ENCODE results near the gene ARFGEF3.

The ARFGEF3 gene

DNA sequence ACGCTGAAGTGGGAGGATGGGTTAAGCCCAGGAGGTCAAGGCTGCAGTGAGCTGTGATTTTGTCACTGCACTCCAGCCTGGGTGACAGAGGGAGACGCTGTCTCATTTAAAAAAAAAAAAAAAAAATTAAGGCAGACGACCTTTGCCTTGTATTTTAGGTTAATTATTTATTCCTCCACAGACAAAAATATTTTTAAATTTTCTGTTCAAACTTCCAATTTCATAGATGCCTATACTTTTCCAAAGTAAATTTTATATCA, 209.6 kb downstream of the ARFGEF3 start:
- DNase-seq: no peak

DNA sequence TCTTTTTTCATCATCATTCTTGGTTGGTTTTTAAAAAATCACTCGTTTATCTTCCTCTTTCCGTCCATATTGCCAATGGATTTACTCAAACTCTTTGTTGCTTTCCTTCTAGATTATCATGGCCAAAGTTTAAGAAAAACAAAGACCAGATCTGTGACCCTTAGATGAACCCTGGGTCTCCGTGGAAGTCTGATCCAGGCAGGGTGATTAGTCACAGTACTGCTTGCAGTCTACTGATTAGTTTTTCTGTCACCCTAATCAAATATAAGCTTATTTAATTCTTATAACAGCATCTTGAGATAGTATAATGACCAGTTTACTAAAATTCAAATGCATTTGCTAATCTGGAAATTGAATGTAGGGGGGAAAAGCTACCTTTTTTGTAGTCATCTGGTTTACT, 210.0 kb downstream of the ARFGEF3 start:
- DNase-seq: no peak

DNA sequence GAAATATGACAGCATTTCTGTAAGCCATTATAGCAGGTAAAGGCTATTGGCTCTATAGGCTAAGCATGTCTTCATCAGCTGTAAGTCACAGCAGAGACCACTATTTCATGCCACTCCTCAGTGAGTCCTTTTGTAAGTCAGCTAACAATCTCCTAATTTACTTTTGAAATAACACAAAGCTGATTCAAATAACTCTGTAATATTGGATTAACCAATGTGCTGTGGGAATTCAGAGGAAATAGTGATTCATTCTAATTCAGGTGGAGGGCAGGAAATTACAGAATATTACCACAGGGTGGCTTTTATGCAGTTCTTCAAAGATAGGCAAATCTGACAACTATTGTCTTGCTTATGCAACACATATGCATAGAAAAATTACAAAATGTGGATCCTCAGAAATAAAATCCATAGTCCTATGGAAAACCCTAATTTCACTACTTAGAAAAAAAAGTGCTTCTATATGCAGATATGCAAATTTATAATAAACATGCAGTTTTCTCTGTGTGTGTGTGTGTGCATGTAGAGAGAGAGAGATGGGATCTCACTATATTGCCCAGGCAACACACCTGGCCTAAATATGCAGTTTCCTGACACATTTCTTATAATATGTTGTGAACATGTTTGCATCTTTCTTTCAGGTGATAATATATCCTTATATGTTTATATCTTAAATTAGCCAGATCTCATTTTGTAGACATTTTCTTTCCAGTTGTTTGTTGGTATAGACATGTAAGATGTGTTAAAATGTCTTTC, 211.1 kb downstream of the ARFGEF3 start:
- DNase-seq: no peak

DNA sequence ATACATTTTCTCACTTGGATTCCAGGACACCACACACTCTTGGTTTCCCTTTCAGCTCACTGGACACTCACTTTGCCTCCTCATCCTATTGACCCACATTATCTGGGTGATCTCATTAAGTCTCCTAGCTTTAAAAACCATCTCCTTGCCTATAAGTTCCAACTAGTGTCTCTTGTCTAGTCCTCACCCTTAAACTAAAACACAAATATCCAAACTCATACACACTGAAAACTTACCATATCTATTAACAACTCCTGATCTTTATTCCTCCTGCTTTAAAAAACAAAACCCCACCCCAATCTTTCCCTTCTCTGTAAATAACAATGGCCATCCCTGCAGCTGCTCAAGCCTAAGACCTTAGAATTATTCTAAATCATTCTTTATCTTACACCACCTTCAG, 212.5 kb downstream of the ARFGEF3 start:
- DNase-seq: no peak

DNA sequence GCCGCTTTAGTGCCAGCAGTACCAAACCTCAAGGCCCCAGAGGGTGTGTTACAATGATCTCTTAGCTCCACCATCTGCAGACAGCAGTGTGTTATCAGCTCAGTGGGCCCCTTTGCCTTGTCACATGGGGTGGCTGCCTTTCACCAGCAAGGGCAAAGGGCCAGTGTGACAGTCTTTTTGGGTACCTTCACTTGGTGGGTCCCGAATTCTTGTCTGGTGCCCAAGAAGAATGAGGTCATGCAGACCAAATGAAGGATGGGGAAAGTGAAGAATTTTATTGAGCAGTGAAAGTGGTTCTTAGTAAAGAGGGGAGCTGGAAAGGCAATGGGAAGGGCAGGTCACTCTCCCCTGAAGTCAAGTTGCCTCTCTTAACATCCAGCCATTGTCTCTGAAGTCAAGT, 213.1 kb downstream of the ARFGEF3 start:
- DNase-seq: no peak

DNA sequence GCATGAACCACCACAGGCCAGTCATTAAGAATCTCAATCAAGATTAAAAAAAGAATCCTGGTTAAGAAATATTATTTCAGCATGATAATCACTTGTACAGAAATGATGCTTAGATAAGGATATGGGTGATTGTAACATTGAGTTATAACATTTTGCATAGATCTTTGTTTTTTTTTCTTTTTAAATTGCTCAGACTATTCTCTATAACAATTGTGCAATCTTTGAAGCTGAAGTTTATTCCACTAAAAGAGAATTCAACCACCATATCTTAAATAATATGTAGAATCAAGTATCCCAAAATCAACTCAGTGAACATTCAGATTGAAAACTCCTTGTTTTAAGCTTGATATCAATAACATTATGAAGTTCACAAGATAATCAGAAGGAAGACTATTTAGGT, 215.3 kb downstream of the ARFGEF3 start:
- no peak for DNase-seq

DNA sequence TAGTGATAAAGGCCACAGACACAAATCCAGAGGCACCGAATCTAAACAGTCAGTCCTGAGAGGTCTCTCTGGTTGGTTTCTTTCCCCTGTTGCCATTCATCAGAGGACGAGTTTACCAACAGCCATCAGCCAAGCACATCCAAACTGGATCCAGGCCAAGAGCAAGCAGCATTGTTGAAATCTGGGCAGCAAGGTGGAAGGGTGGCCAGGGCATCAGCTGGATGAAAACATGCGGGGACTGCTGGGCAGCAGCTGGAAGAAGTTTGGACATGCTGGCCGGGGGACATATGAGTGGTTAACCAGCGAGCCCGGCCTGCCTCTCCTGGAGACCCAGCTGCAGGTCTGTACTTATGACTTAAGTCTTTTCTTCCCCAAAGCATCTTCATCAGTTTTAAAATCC, 216.1 kb downstream of the ARFGEF3 start, which contains the start of gene SMIM28:
TSS of gene SMIM28 (plus strand) at position 62 of the 400 bp plus-strand sequence. CDS start at position 230, 168 bp downstream.
- DNase-seq: no peak

DNA sequence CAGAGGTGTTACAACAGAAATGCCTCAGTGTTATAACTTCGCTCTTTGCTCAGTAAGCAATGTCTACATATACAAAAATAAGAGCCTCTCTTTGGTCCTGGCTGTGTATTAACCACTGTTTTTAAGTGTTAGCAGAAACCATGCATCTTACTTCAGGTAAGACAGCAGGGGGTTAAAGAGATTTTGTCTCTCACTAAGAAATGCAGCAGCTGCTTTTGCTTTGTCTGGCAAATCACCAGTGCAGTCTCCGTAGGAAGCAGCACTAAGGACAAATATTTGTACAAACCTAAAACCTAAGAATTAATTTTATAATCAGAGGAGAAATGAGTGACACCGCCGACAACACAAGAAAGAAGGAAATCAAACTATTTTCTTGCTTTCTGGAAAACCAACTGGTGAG, 216.7 kb downstream of the ARFGEF3 start:
- no peak for DNase-seq

DNA sequence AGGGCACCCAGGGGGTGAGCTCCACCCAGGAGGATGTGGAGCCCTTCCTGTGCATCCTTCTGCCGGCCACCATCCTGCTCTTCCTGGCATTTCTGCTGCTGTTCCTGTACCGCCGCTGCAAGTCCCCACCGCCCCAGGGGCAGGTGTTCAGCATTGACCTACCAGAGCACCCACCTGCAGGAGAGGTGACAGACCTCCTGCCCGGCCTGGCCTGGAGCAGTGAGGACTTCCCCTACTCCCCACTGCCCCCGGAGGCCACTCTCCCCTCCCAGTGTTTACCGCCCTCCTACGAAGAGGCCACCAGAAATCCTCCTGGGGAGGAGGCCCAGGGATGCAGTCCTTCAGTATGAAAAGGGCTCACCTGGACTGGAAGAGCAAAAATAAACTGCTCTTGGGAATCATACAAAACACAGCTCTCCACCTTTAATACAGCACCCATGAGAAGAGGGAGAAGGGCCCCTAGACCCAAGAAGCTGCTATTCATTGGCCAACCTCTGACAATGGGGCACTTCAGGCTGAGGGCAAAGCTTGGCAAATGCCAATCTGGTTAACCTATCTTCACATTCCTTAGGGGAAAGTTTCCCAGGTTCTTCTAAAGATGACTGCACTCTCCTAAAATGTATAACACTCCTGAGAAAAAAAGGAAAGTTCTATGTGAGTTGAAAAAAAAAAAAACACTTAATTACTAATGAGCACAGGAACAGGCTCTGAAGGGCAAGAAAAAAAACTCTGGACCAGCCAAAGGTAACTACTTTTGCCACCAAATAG, 220.9 kb downstream of the ARFGEF3 start:
- DNase-seq: no peak

DNA sequence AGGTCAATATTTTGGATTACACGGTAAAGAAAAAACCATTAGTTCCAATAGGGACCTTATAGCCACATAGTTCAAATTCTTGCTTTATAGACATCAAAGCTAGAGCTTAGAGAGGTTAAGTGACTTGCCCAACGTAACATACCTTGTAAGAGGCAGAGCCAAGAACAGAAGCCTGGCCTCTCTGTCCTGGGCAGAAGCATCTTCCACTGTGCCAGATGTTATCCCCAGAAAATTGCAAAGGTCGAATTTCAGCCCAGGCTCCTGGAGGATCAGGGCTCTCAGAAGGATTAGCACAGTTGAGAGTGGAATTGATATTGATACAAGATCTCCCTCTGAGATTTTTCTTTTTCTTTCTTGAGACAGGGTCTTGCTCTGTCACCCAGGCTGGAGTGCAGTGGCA, 222.0 kb downstream of the ARFGEF3 start:
- DNase-seq: no peak

DNA sequence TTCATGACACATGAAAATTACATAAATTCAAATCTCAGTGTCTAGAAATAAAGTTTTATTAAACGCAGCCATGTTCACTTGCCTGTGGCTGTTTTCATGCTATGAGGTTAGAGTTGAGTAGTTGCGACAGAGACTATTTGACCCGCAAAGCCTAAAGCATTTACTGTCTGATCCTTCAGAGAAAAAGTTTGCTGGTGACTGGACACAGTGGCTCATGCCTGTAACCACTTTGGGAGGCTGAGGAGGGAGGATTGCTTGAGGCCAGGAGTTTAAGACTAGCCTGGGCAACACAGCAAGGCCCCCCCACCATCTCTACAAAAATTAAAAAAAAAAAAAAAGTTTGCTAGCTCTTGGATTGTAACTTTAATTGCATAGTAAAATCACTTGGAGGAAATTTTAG, 225.2 kb downstream of the ARFGEF3 start:
- DNase-seq: no peak

DNA sequence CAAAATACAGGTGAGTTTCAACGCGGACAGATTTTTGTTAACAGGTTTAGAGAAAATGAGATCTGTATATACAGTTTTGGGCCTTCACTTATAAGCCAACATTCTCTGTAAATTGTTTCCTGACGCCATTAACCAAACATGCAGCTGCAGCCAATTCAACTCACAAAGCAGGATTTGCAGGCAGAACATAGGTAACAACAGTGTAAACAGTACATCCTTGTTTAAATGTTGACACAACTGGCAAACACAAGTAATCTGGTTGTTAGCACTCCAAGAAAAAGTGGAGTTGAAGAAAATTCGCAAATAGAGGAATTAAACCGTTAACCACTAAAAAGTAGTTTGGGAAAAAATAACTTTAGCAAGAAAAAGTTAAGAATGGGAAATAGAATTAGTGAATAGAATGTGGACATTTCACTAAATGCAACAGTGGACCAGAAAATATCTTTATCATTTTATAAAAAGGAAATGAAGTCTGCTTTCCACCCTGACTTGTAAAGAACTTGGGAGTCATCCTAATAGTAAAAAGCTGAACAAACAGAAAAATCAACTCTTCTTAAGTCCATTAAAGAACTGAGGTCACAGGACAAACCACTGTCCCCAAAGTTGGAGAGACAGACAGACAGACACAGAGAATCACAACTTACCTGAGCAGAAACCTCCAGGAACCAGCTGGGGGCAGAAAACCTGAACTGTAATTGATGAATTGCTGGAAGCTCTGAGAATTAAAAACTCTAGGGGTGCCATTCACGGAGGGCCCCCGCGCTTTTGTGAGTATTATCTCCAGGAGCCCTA, 226.0 kb downstream of the ARFGEF3 start:
- no peak for DNase-seq

DNA sequence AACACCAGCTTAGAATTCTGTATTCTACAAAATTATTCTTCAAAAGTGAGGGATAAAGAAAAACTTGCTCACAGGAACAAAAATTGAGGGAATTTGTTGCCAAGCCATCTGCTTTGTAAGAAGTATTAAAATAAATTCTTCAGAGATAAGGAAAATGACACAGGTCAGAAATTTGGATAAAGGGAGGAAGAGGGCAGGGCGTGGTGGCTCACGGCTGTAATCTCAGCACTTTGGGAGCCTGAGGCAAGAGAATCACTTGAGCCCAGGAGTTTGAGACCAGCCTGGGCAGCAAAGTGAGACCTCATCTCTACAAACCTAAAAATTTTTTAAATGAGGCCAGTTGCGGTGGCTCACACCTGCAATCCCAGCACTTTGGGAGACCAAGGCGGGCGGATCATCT, 227.8 kb downstream of the ARFGEF3 start:
- no peak for DNase-seq
